Endothelial cell (in vitro differentiated cells): ENCODE measurements around the gene CRNN. TPM values are rescaled to one million over a fixed set of nuclear protein-coding genes. Genes with fewer than 3 reads are reported as not detected.

ENCODE experiments used
- DNase-seq: peaks from one replicate; pipeline ENCODE4 v3.0.0; 2021; ENCODE audit warnings: low spot score
- H3K27ac Mint-ChIP-seq: one replicate; pipeline ENCODE4 v1.8.0; 2021; ENCODE audit warnings: mixed read lengths, inconsistent platforms; ENCODE audit not compliant: unreplicated experiment
- H3K27me3 Mint-ChIP-seq: one replicate; pipeline ENCODE4 v1.8.0; 2021; ENCODE audit warnings: mild to moderate bottlenecking, moderate library complexity, mixed read lengths, inconsistent platforms; ENCODE audit not compliant: unreplicated experiment
- H3K36me3 Mint-ChIP-seq: one replicate; pipeline ENCODE4 v1.8.0; 2021; ENCODE audit warnings: mild to moderate bottlenecking, low read depth, mixed read lengths, inconsistent platforms; ENCODE audit not compliant: unreplicated experiment
- H3K4me1 Mint-ChIP-seq: one replicate; pipeline ENCODE4 v1.8.0; 2021; ENCODE audit warnings: mild to moderate bottlenecking, mixed read lengths, inconsistent platforms; ENCODE audit not compliant: unreplicated experiment
- H3K4me3 Mint-ChIP-seq: one replicate; pipeline ENCODE4 v1.8.0; 2021; ENCODE audit warnings: mild to moderate bottlenecking, mixed read lengths, inconsistent platforms; ENCODE audit not compliant: unreplicated experiment
- H3K9me3 Mint-ChIP-seq: one replicate; pipeline ENCODE4 v1.8.0; 2021; ENCODE audit warnings: mixed read lengths, inconsistent platforms; ENCODE audit not compliant: unreplicated experiment
- CTCF ChIP-seq: fragments of 200-600 bp; sonication (generic); IDR thresholded peaks from one replicate; pipeline ENCODE4 v1.5.0; 2021; ENCODE audit warnings: antibody characterized with exemption; ENCODE audit not compliant: unreplicated experiment
- total RNA-seq: library from RNA; stranded (reverse); fragmentation: NEBNext Ultra II Directional; extraction: Animal tissue kit (Norgen Biotek cat#: 25700); gene quantifications from one replicate; pipeline ENCODE4 v1.2.1, GENCODE V29; 2021; ENCODE audit not compliant: unreplicated experiment

CRNN gene
- total RNA-seq, 1 donor from 2014 or later, result not detected

- H3K9me3 Mint-ChIP-seq, result no peaks in the 10 kb centered on the region
- DNase-seq, result peak; percentile 85
- peaks cover 7% of the 10 kb centered on the region for H3K4me1 Mint-ChIP-seq
- TF ChIP-seq CTCF, result peak; percentile 78
- H3K27me3 Mint-ChIP-seq, result no peaks in the 10 kb centered on the region
- no peak overlapping the region for H3K4me3 Mint-ChIP-seq
- no peaks in the 10 kb centered on the region for H3K36me3 Mint-ChIP-seq
- no peak overlapping the region for H3K27ac Mint-ChIP-seq
These were observed 44.5 kb upstream of the CRNN start for GRCh38 chr1:152458384-152459185.

GRCh38 chr1:152457561-152457960 lies 43.5 kb upstream of the CRNN start:
- Mint-ChIP-seq H3K4me3 (no peak overlapping the region), H3K36me3 (no peaks in the 10 kb centered on the region), H3K4me1 (peaks cover 7% of the 10 kb centered on the region), H3K9me3 (no peaks in the 10 kb centered on the region), H3K27ac (no peak overlapping the region), H3K27me3 (no peaks in the 10 kb centered on the region)
- no peak for DNase-seq
- TF ChIP-seq CTCF, result no peak

- no peak for DNase-seq
- H3K36me3 Mint-ChIP-seq, result no peaks in the 10 kb centered on the region
- no peak overlapping the region for H3K27ac Mint-ChIP-seq
- no peaks in the 10 kb centered on the region for H3K9me3 Mint-ChIP-seq
- H3K4me1 Mint-ChIP-seq, result peaks cover 7% of the 10 kb centered on the region
- H3K27me3 Mint-ChIP-seq, result no peaks in the 10 kb centered on the region
- no peak for TF ChIP-seq CTCF
- no peak overlapping the region for H3K4me3 Mint-ChIP-seq
These were observed 43.0 kb upstream of the CRNN start for GRCh38 chr1:152457071-152457470.

- no peaks in the 10 kb centered on the region for H3K36me3 Mint-ChIP-seq
- DNase-seq, result peak; percentile 34
- H3K4me3 Mint-ChIP-seq, result no peak overlapping the region
- peaks cover 7% of the 10 kb centered on the region for H3K4me1 Mint-ChIP-seq
- H3K9me3 Mint-ChIP-seq, result no peaks in the 10 kb centered on the region
- no peak overlapping the region for H3K27ac Mint-ChIP-seq
- peak; percentile 44 for TF ChIP-seq CTCF
- H3K27me3 Mint-ChIP-seq, result no peaks in the 10 kb centered on the region
These were observed 37.2 kb upstream of the CRNN start for GRCh38 chr1:152451254-152451653.

GRCh38 chr1:152449661-152450060 lies 35.6 kb upstream of the CRNN start:
- Mint-ChIP-seq H3K27me3 (no peaks in the 10 kb centered on the region), H3K9me3 (no peaks in the 10 kb centered on the region), H3K4me3 (no peak overlapping the region), H3K4me1 (no peaks in the 10 kb centered on the region), H3K27ac (no peak overlapping the region), H3K36me3 (no peaks in the 10 kb centered on the region)
- no peak for DNase-seq
- TF ChIP-seq CTCF, result no peak
